Caco-2 (cell line): ENCODE measurements around the gene ADAMTSL2. TPM values are rescaled to one million over a fixed set of nuclear protein-coding genes. Genes with fewer than 3 reads are reported as not detected.

Experiments used
- BruUV-seq: library from RNA; stranded (reverse); fragments of 400-500 nt; replicated peaks from 2 replicates; lab custom pipeline; 2021; lab: Mats Ljungman, UMichigan
- CTCF ChIA-PET: fragments of 300-600 bp; sonication (Branson Sonifier 250); formaldehyde crosslinking; loops from one replicate; lab custom pipeline; 2022; ENCODE audit warnings: antibody characterized with exemption; lab: Charles Lee
- POLR2A ChIA-PET: fragments of 300-600 bp; sonication (Branson Sonifier 250); formaldehyde crosslinking; loops from one replicate; lab custom pipeline; 2022; ENCODE audit warnings: antibody characterized with exemption; lab: Charles Lee
- DNase-seq, 2 experiments: peaks; one replicate each; pipeline versions ENCODE4 v3.0.0 to v3.0.0-alpha.2; 2020 to 2022
- H3K27me3 ChIP-seq: replicated peaks from 2 replicates; pipeline ENCODE4 v1.6.0; 2011; ENCODE audit warnings: low read length; ENCODE audit not compliant: control insufficient read depth, insufficient read depth
- H3K36me3 ChIP-seq: 2 replicates; pipeline ENCODE4 v1.5.1; 2011; ENCODE audit warnings: low read length; ENCODE audit not compliant: control insufficient read depth, insufficient read depth
- H3K4me1 ChIP-seq: fragments of 250-450 bp; sonication (Bioruptor Pico); 2 replicates; pipeline ENCODE4 v1.5.1; 2020; ENCODE audit warnings: mild to moderate bottlenecking
- H3K4me3 ChIP-seq: 2 replicates; pipeline ENCODE4 v1.5.1; 2011; ENCODE audit warnings: low read depth, mild to moderate bottlenecking, control low read depth, low read length
- H3K9me3 ChIP-seq: fragments of 250-450 bp; sonication (Bioruptor Pico); 2 replicates; pipeline ENCODE4 v1.5.1; 2020; ENCODE audit warnings: mild to moderate bottlenecking, moderate library complexity
- H3K27ac Mint-ChIP-seq: one replicate; pipeline ENCODE4 v1.8.0; 2022; ENCODE audit warnings: mixed read lengths; ENCODE audit not compliant: unreplicated experiment
- H3K27me3 Mint-ChIP-seq: one replicate; pipeline ENCODE4 v1.8.0; 2022; ENCODE audit warnings: mixed read lengths; ENCODE audit not compliant: insufficient read depth, unreplicated experiment
- H3K36me3 Mint-ChIP-seq: one replicate; pipeline ENCODE4 v1.8.0; 2022; ENCODE audit warnings: mild to moderate bottlenecking, mixed read lengths; ENCODE audit not compliant: insufficient read depth, unreplicated experiment
- H3K4me1 Mint-ChIP-seq: one replicate; pipeline ENCODE4 v1.8.0; 2022; ENCODE audit warnings: low read depth, mixed read lengths; ENCODE audit not compliant: unreplicated experiment
- H3K4me3 Mint-ChIP-seq: one replicate; pipeline ENCODE4 v1.8.0; 2022; ENCODE audit warnings: mild to moderate bottlenecking, moderate library complexity, mixed read lengths; ENCODE audit not compliant: unreplicated experiment
- H3K9me3 Mint-ChIP-seq: one replicate; pipeline ENCODE4 v1.8.0; 2022; ENCODE audit warnings: mixed read lengths; ENCODE audit not compliant: unreplicated experiment
- intact Hi-C: fragments of 100-400 bp; cut with micrococcal nuclease; formaldehyde crosslinking; loops from one replicate; pipeline ENCODE4 v1.10.0; 2022; ENCODE audit not compliant: unreplicated experiment
- total RNA-seq: library from RNA; stranded (reverse); gene quantifications from 2 replicates; pipeline ENCODE4 v1.2.3, GENCODE V29; 2022
- TF ChIP-seq, protein P1 (sequence below), 2 experiments: fragments of 200-600 bp in 1 of 2; IDR thresholded peaks; 1 replicate in 1 of 2; 2 replicates in 1 of 2; pipeline versions ENCODE4 v1.5.1 to v1.8.0; 2011 to 2022; ENCODE audit warnings: antibody characterized with exemption in 1 of 2, control low read depth in 1 of 2, inconsistent platforms in 1 of 2, low read depth in 1 of 2, low read length in 1 of 2, mild to moderate bottlenecking in 1 of 2, moderate library complexity in 1 of 2; ENCODE audit not compliant: insufficient read depth in 1 of 2, severe bottlenecking in 1 of 2, unreplicated experiment in 1 of 2

Gene ADAMTSL2
- total RNA-seq, 1 experiment from 2014 or later: 0.68 TPM

GRCh38 chr9:133571391-133571890 lies 36.9 kb downstream of the ADAMTSL2 start:
- Mint-ChIP-seq H3K27ac (no peak overlapping the region), H3K27me3 (peaks cover 4% of the 10 kb centered on the region), H3K36me3 (no peaks in the 10 kb centered on the region), H3K9me3 (no peaks in the 10 kb centered on the region), H3K4me1 (no peaks in the 10 kb centered on the region), H3K4me3 (no peak overlapping the region)
- no TSS peak for BruUV-seq
- TF ChIP-seq, protein P1, sequence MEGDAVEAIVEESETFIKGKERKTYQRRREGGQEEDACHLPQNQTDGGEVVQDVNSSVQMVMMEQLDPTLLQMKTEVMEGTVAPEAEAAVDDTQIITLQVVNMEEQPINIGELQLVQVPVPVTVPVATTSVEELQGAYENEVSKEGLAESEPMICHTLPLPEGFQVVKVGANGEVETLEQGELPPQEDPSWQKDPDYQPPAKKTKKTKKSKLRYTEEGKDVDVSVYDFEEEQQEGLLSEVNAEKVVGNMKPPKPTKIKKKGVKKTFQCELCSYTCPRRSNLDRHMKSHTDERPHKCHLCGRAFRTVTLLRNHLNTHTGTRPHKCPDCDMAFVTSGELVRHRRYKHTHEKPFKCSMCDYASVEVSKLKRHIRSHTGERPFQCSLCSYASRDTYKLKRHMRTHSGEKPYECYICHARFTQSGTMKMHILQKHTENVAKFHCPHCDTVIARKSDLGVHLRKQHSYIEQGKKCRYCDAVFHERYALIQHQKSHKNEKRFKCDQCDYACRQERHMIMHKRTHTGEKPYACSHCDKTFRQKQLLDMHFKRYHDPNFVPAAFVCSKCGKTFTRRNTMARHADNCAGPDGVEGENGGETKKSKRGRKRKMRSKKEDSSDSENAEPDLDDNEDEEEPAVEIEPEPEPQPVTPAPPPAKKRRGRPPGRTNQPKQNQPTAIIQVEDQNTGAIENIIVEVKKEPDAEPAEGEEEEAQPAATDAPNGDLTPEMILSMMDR (IDR thresholded peaks at IDR 0.05; ENCODE audit: insufficient read depth in 1 of 2, low read depth in 1 of 2, low read length in 1 of 2, severe bottlenecking in 1 of 2, unreplicated experiment in 1 of 2): no peak
- no peaks in the 10 kb centered on the region for H3K9me3 ChIP-seq
- no peak overlapping the region for H3K4me3 ChIP-seq
- ChIA-PET POLR2A (no interaction called here), CTCF (no interaction called here)
- intact Hi-C loops: no loop called here
- no peak for DNase-seq
- no peaks in the 10 kb centered on the region for H3K36me3 ChIP-seq
- no peaks in the 10 kb centered on the region for H3K4me1 ChIP-seq
- no peaks in the 10 kb centered on the region for H3K27me3 ChIP-seq

- no peaks in the 10 kb centered on the region for H3K9me3 Mint-ChIP-seq
- Histone ChIP-seq H3K4me3 (no peak overlapping the region), H3K27me3 (no peaks in the 10 kb centered on the region), H3K4me1 (no peaks in the 10 kb centered on the region), H3K9me3 (no peaks in the 10 kb centered on the region), H3K36me3 (no peaks in the 10 kb centered on the region)
- intact Hi-C loops: no loop called here
- ChIA-PET POLR2A (no interaction called here), CTCF (no interaction called here)
- H3K27me3 Mint-ChIP-seq: peaks cover 4% of the 10 kb centered on the region
- no peak for DNase-seq
- no TSS peak for BruUV-seq
- no peaks in the 10 kb centered on the region for H3K4me1 Mint-ChIP-seq
- no peaks in the 10 kb centered on the region for H3K36me3 Mint-ChIP-seq
- no peak overlapping the region for H3K27ac Mint-ChIP-seq
- TF ChIP-seq, protein P1 (IDR thresholded peaks at IDR 0.05; ENCODE audit: insufficient read depth in 1 of 2, low read depth in 1 of 2, low read length in 1 of 2, severe bottlenecking in 1 of 2, unreplicated experiment in 1 of 2): no peak
- H3K4me3 Mint-ChIP-seq: no peak overlapping the region
Measured at GRCh38 chr9:133571896-133572595, 37.5 kb downstream of the ADAMTSL2 start.

GRCh38 chr9:133572821-133573361 lies 38.4 kb downstream of the ADAMTSL2 start:
- Mint-ChIP-seq H3K36me3 (no peaks in the 10 kb centered on the region), H3K27me3 (peaks cover 4% of the 10 kb centered on the region), H3K9me3 (no peaks in the 10 kb centered on the region), H3K27ac (no peak overlapping the region), H3K4me1 (no peaks in the 10 kb centered on the region), H3K4me3 (no peak overlapping the region)
- no TSS peak for BruUV-seq
- ChIA-PET CTCF (no interaction called here), POLR2A (no interaction called here)
- intact Hi-C loops: no loop called here
- H3K4me3 ChIP-seq: no peak overlapping the region
- no peaks in the 10 kb centered on the region; the same call in 1 of the 2 replicates for H3K27me3 ChIP-seq
- no peak for DNase-seq
- H3K9me3 ChIP-seq: no peaks in the 10 kb centered on the region
- no peaks in the 10 kb centered on the region for H3K36me3 ChIP-seq
- TF ChIP-seq, protein P1 (IDR thresholded peaks at IDR 0.05; ENCODE audit: insufficient read depth in 1 of 2, low read depth in 1 of 2, low read length in 1 of 2, severe bottlenecking in 1 of 2, unreplicated experiment in 1 of 2): no peak
- no peaks in the 10 kb centered on the region for H3K4me1 ChIP-seq
